ENCODE data around the gene IL27RA.
A peak's percentile ranks its signal among the peaks of the same experiment; 100 is the strongest.

Gene IL27RA

GRCh38 chr19:14059093-14059480 is 27.5 kb downstream of the IL27RA start (continued):
- no peak for TF ChIP-seq PRDM1 (tag by site-specific recombination; IDR thresholded peaks at IDR 0.05)
- no peak for TF ChIP-seq ZNF404 (tag by site-specific recombination; IDR thresholded peaks at IDR 0.05)
- no peak for TF ChIP-seq MZF1 (tag by site-specific recombination; IDR thresholded peaks at IDR 0.05; ENCODE audit: borderline replicate concordance)
- no peak for TF ChIP-seq ZSCAN23 (tag by site-specific recombination; IDR thresholded peaks at IDR 0.05)
- TF ChIP-seq CTCF (tag by site-specific recombination; IDR thresholded peaks at IDR 0.05): peak; percentile 69

- ChIA-PET CTCF (interaction anchor here (0.5 to 6.9 kb wide), 21 partner anchors 8 to 865 kb away, joined by 3 to 80 read pairs (median 4); partner anchors contain the start of genes C19orf67, IL27RA, MISP3 and RLN3), POLR2A (interaction anchor here (1.0 to 2.3 kb wide), 2 partner anchors 12 to 28 kb away, joined by 3 to 6 read pairs; partner anchors contain the start of genes IL27RA and MISP3)
- peaks cover 4% of the 10 kb centered on the region for H3K4me1 ChIP-seq (ENCODE audit: control insufficient read depth, insufficient read depth, low read length)
- TF ChIP-seq, protein P1, sequence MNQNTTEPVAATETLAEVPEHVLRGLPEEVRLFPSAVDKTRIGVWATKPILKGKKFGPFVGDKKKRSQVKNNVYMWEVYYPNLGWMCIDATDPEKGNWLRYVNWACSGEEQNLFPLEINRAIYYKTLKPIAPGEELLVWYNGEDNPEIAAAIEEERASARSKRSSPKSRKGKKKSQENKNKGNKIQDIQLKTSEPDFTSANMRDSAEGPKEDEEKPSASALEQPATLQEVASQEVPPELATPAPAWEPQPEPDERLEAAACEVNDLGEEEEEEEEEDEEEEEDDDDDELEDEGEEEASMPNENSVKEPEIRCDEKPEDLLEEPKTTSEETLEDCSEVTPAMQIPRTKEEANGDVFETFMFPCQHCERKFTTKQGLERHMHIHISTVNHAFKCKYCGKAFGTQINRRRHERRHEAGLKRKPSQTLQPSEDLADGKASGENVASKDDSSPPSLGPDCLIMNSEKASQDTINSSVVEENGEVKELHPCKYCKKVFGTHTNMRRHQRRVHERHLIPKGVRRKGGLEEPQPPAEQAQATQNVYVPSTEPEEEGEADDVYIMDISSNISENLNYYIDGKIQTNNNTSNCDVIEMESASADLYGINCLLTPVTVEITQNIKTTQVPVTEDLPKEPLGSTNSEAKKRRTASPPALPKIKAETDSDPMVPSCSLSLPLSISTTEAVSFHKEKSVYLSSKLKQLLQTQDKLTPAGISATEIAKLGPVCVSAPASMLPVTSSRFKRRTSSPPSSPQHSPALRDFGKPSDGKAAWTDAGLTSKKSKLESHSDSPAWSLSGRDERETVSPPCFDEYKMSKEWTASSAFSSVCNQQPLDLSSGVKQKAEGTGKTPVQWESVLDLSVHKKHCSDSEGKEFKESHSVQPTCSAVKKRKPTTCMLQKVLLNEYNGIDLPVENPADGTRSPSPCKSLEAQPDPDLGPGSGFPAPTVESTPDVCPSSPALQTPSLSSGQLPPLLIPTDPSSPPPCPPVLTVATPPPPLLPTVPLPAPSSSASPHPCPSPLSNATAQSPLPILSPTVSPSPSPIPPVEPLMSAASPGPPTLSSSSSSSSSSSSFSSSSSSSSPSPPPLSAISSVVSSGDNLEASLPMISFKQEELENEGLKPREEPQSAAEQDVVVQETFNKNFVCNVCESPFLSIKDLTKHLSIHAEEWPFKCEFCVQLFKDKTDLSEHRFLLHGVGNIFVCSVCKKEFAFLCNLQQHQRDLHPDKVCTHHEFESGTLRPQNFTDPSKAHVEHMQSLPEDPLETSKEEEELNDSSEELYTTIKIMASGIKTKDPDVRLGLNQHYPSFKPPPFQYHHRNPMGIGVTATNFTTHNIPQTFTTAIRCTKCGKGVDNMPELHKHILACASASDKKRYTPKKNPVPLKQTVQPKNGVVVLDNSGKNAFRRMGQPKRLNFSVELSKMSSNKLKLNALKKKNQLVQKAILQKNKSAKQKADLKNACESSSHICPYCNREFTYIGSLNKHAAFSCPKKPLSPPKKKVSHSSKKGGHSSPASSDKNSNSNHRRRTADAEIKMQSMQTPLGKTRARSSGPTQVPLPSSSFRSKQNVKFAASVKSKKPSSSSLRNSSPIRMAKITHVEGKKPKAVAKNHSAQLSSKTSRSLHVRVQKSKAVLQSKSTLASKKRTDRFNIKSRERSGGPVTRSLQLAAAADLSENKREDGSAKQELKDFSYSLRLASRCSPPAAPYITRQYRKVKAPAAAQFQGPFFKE (tag by site-specific recombination; IDR thresholded peaks at IDR 0.05; ENCODE audit: borderline replicate concordance): no peak
- TF ChIP-seq HOXD13 (CRISPR knock-in tag; IDR thresholded peaks at IDR 0.05; ENCODE audit: borderline replicate concordance): no peak
- TF ChIP-seq, protein P2, sequence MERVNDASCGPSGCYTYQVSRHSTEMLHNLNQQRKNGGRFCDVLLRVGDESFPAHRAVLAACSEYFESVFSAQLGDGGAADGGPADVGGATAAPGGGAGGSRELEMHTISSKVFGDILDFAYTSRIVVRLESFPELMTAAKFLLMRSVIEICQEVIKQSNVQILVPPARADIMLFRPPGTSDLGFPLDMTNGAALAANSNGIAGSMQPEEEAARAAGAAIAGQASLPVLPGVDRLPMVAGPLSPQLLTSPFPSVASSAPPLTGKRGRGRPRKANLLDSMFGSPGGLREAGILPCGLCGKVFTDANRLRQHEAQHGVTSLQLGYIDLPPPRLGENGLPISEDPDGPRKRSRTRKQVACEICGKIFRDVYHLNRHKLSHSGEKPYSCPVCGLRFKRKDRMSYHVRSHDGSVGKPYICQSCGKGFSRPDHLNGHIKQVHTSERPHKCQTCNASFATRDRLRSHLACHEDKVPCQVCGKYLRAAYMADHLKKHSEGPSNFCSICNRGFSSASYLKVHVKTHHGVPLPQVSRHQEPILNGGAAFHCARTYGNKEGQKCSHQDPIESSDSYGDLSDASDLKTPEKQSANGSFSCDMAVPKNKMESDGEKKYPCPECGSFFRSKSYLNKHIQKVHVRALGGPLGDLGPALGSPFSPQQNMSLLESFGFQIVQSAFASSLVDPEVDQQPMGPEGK (tag by site-specific recombination; IDR thresholded peaks at IDR 0.05): no peak
- no peak for TF ChIP-seq ZNF549 (tag by site-specific recombination; IDR thresholded peaks at IDR 0.05)
- no peak for TF ChIP-seq OVOL3 (tag by site-specific recombination; IDR thresholded peaks at IDR 0.05)
- TF ChIP-seq KLF9 (tag by site-specific recombination; IDR thresholded peaks at IDR 0.05; ENCODE audit: low read depth): no peak
- no peaks in the 10 kb centered on the region for H3K9me3 ChIP-seq (ENCODE audit: control insufficient read depth, insufficient read depth, low read depth, low read length)
- no peaks in the 10 kb centered on the region for H3K36me3 ChIP-seq (ENCODE audit: control insufficient read depth in 2 of 2, insufficient read depth in 1 of 2, low read length in 2 of 2)
- no peak overlapping the region for H3K4me3 ChIP-seq (ENCODE audit: low read depth, low read length)
- H3K27ac ChIP-seq (ENCODE audit: extremely low read depth, low read depth, low read length): no peak overlapping the region
Observed at GRCh38 chr19:14059652-14060155, 28.1 kb downstream of the IL27RA start.

DNA sequence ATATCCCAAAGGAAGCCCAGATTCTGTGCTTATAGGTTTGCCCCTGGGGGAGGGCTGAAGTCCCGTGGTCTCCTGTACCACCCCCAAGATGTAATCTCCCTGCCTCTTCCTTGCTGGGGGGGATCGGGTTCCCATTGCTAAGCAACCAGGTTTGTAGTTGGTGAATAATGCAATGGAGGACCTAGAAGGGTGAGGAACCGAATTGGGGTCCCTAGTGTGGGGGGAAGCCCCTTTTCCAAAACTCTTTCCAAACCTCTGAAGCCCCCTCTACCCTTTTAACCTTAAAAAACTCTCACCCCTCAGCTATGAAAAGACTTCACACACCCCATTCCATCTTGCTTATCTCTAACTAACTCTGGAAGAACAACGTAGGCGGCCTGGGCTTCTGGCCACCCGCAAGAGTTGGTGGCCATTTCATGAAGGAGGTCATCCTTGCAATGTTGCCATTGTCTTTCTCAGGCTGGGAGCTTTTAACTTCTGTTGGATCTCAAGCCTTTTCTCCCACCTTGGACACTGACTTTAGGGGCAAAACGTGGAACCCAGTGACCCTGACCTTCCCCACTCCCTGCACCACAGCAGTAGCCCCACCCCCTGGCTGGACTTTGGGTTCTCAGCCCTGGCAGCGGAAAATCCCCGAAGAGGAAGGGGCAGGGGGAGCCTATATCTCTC is 29.7 kb downstream of the IL27RA start:
- H3K36me3 ChIP-seq (ENCODE audit: control insufficient read depth in 2 of 2, insufficient read depth in 1 of 2, low read length in 2 of 2): no peaks in the 10 kb centered on the region
- ChIA-PET CTCF (interaction anchor here (0.8 to 6.9 kb wide), 6 partner anchors 10 to 181 kb away, joined by 3 to 80 read pairs (median 8); partner anchors contain the start of gene MISP3), POLR2A (no interaction called here)
- no peaks in the 10 kb centered on the region for H3K9me3 ChIP-seq (ENCODE audit: control insufficient read depth, insufficient read depth, low read depth, low read length)
- H3K4me1 ChIP-seq (ENCODE audit: control insufficient read depth, insufficient read depth, low read length): peaks cover 4% of the 10 kb centered on the region
- no peak overlapping the region for H3K4me3 ChIP-seq (ENCODE audit: low read depth, low read length)
- H3K27ac ChIP-seq (ENCODE audit: extremely low read depth, low read depth, low read length): no peak overlapping the region
- TF ChIP-seq FEZF1 (tag by site-specific recombination; IDR thresholded peaks at IDR 0.05): no peak
- no peak for TF ChIP-seq ZNF433 (tag by site-specific recombination; IDR thresholded peaks at IDR 0.05; ENCODE audit: low read depth)
- no peak for TF ChIP-seq ZNF473 (tag by site-specific recombination; IDR thresholded peaks at IDR 0.05)
- peak; percentile 80 for TF ChIP-seq GLIS1 (tag by site-specific recombination; IDR thresholded peaks at IDR 0.05)
- TF ChIP-seq ZNF423 (tag by site-specific recombination; IDR thresholded peaks at IDR 0.05): no peak
- TF ChIP-seq CTCF (tag by site-specific recombination; IDR thresholded peaks at IDR 0.05): no peak
- TF ChIP-seq EGR2 (tag by site-specific recombination; IDR thresholded peaks at IDR 0.05; ENCODE audit: low read depth): 0 out of 2 replicates have a peak, but pooled peaks have one; percentile 17
- TF ChIP-seq ZNF112 (tag by site-specific recombination; IDR thresholded peaks at IDR 0.05): no peak
- no peak for TF ChIP-seq ZNF175 (tag by site-specific recombination; IDR thresholded peaks at IDR 0.05)
- TF ChIP-seq TCF7L2 (IDR thresholded peaks at IDR 0.05; ENCODE audit: borderline replicate concordance, low read depth, low read length): no peak
- no peak for TF ChIP-seq ZNF335 (tag by site-specific recombination; conservative IDR thresholded peaks at IDR 0.05)

All from HEK293 (cell line).